GM12864 (cell line): ENCODE measurements around the gene ARNT2.

Source experiments
- DNase-seq: peaks from one replicate; pipeline ENCODE4 v3.0.0-alpha.2; 2011; ENCODE audit warnings: low read depth
- H3K4me3 ChIP-seq: 2 replicates; pipeline ENCODE4 v1.5.1; 2011; ENCODE audit warnings: mild to moderate bottlenecking, low read depth, low read length, control low read depth
- TF ChIP-seq, protein P1 (sequence below): IDR thresholded peaks from 2 replicates; pipeline ENCODE4 v1.5.1; 2011; ENCODE audit warnings: low read depth, mild to moderate bottlenecking, moderate library complexity, low read length, control low read depth, inconsistent platforms; ENCODE audit errors: missing control alignments

ARNT2 gene

DNA sequence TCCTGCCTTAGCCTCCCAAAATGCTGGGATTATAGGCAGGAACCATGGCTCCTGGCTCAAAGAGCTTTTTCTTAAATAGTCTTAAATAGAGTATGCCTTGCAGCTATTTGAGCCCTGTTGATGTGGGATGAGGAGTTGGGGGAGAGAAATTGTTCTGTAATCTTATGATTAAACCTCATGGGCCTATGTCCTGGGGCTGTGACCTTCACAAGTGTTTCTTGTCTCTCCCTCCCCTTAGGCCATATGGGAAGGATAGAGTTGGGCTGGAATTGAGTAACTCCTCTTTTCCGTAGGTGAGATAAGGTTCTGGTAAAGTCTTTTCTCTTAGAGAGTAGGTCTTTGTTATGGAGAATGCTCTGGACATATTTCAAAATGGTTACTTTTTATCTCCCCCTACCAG lies 114.3 kb downstream of the ARNT2 start:
- no peak overlapping the region for H3K4me3 ChIP-seq
- TF ChIP-seq, protein P1, sequence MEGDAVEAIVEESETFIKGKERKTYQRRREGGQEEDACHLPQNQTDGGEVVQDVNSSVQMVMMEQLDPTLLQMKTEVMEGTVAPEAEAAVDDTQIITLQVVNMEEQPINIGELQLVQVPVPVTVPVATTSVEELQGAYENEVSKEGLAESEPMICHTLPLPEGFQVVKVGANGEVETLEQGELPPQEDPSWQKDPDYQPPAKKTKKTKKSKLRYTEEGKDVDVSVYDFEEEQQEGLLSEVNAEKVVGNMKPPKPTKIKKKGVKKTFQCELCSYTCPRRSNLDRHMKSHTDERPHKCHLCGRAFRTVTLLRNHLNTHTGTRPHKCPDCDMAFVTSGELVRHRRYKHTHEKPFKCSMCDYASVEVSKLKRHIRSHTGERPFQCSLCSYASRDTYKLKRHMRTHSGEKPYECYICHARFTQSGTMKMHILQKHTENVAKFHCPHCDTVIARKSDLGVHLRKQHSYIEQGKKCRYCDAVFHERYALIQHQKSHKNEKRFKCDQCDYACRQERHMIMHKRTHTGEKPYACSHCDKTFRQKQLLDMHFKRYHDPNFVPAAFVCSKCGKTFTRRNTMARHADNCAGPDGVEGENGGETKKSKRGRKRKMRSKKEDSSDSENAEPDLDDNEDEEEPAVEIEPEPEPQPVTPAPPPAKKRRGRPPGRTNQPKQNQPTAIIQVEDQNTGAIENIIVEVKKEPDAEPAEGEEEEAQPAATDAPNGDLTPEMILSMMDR = no peak
- no peak for DNase-seq

DNA sequence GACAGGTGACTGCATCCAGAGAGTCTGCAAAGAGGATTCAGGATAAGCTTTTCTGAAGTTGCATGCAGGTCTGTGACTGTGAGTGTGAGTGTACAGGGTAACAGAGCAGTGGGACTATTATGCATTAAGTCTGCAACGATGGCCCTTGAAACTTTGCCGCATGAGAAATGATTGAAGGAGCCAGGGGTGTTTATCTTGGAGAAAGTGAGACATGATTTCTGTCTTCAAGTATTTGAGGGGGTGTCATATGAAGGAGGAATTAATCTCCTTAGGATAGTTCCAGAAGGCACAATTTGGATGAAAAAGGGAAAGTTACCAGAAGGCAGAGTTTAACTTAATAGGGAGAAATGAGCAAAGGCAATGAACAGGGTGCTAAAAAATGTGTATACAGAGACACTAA lies 119.6 kb downstream of the ARNT2 start:
- no peak overlapping the region for H3K4me3 ChIP-seq
- no peak for DNase-seq
- TF ChIP-seq, protein P1 = no peak

DNA sequence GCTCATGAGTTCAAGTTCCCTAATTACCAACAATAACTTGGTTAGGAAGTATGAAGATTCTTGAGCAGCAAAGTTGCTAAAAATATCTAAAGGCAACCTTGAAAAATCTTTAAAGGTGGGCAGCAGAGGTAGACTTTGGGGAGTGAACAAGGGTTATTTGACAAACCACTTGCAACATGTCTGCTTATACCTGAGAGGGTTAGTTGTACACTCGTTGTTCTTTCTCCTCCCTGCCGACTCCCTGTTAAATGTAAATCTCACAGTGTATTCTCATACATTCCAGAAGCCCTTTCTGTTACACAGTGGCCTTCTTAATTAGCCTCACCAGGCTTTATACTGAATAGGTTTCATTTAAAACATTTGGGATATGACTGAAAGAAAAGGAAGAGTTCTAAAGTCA lies 121.7 kb downstream of the ARNT2 start:
- TF ChIP-seq, protein P1 = no peak
- no peak overlapping the region for H3K4me3 ChIP-seq
- no peak for DNase-seq

DNA sequence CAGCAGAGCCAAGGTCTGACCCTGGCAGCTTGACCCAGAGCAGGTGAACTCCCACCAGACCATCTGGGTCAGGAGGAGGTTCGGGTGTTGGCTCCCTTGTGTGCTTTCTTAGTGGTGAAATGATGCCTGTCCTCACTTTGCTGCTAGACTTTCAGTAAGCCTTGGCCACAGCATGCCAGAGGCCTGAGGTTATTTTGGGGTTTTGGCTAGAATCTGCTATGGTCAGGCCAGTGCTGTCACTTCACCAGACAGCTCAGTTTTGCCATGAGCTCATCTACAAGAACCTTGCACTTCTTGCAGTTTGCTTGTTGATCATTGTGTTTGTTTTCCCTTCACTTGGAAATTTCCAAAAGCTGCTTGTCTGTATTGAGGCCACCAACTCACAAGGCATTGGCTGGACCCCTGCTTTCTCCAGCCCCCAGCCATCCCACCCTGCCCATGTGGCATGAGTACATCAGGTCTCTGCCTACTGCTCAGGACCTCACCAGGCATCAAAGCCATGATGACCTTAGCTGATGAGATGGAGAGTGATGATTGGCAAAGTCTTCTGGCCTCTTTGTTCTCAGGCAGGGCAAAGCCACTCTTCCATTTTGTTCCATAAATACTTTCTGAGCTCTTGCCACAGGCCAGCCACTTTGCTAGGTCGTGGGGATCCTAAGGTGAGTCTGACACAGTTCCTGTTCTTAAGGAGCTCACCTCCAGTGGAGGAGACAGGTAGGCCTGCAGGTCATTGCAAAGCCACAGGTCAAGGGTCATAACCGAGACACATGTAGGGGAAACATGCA lies 122.6 kb downstream of the ARNT2 start:
- no peak overlapping the region for H3K4me3 ChIP-seq
- TF ChIP-seq, protein P1 = no peak
- DNase-seq = no peak

DNA sequence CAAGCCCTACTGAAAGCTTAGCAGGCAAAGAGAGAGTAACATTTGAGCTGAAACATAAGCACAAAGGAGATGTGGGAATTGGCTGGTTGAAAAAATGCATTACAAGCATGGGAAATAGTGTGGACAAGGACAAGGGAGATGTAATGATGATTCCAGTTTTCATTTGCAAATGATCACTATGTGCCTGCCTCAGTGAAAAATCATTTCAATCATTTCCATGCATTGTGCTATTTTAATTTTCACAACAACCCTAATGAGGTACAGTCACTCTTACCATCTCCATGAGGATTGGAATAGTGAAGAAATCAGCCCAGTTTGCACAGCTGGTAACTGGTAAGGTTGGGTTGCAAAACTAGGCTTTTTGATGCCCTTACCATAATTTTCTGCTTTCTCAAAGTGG lies 123.2 kb downstream of the ARNT2 start:
- no peak overlapping the region for H3K4me3 ChIP-seq
- no peak for DNase-seq
- TF ChIP-seq, protein P1 = no peak

DNA sequence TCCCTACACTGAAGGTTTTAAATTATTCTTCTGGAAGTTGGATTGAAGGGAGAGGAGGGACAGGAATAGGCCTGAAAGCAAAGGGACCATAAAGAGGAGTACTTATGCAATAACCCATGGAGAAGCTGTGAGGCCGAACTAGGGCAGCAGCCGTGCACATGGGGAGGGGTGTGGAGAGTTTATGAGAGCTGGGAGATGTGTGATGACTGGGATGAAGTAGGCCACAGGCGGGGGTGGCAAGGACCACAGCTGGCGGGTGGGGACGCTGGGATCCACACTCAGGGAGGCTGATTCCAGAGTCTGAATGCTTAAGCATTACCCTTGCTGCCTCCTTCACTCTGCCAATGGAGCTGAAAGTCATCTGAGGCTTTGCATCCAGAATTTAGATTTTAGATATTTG lies 123.8 kb downstream of the ARNT2 start:
- DNase-seq = no peak
- H3K4me3 ChIP-seq = no peak overlapping the region
- TF ChIP-seq, protein P1 = no peak
